CD4-positive, alpha-beta T cell treated with Interleukin-2 at 100 ng/mL for 4 hours (primary cell): Measurements from ENCODE around the gene CHGA.

ENCODE experiments used
- DNase-seq: peaks from one replicate; pipeline ENCODE4 v3.0.0-alpha.2; 2020; ENCODE audit warnings: low spot score

CHGA gene

GRCh38 chr14:92961567-92961855, 38.6 kb downstream of the CHGA start:
- DNase-seq = no peak

DNA sequence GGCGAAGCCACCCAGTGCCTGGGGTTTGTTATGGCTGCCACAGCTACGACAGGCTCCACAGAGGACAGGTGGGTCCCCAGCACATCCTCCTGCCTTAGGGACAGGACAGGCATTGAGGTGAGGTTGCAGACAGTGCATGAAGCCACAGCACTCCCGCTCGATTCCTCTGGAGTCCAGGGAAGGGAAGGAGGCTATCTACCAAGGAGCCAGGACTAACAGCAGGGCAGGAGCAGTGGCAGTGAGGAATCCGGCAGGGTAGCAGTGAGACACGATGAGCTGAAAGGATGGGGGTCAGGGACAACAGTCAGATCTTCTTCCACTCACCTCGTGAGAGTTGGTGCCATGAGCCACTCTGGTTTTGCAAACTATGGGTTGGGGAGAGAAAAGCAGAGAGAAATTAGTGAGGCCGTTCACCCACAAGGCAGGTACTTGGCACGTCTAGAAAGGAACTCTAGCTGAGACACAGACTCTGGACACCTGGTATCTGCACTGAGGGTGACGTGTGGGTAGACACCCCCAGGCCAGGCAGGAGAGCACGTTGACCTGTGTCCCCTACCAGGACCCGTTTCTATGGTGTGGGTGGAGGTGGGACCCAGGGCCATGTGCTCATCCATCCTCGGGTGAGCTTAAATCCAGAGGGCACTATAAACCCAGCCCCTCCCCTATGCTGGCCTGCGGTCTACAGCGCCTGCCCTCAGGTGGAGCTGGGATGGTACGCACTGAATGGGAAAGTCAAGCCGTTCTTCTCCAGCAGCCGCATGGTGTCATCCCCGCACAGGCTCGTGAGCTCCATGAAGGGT, 39.3 kb downstream of the CHGA start:
- no peak for DNase-seq

DNA sequence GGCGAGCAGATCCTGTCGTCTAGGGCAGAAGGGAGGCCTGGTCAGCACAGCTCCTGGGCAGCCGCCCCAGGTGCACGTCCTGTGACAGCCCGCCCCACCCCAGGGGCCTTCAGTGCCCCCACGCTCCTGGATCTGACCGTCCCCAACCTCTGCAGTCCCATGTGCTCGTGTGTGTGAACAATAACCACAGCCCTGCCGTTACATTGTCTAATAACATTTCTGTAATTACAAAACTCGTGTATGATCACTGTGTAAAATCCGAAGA, 39.8 kb downstream of the CHGA start:
- DNase-seq = no peak

- DNase-seq = no peak
Observed at GRCh38 chr14:92963301-92964123, 40.6 kb downstream of the CHGA start.

DNA sequence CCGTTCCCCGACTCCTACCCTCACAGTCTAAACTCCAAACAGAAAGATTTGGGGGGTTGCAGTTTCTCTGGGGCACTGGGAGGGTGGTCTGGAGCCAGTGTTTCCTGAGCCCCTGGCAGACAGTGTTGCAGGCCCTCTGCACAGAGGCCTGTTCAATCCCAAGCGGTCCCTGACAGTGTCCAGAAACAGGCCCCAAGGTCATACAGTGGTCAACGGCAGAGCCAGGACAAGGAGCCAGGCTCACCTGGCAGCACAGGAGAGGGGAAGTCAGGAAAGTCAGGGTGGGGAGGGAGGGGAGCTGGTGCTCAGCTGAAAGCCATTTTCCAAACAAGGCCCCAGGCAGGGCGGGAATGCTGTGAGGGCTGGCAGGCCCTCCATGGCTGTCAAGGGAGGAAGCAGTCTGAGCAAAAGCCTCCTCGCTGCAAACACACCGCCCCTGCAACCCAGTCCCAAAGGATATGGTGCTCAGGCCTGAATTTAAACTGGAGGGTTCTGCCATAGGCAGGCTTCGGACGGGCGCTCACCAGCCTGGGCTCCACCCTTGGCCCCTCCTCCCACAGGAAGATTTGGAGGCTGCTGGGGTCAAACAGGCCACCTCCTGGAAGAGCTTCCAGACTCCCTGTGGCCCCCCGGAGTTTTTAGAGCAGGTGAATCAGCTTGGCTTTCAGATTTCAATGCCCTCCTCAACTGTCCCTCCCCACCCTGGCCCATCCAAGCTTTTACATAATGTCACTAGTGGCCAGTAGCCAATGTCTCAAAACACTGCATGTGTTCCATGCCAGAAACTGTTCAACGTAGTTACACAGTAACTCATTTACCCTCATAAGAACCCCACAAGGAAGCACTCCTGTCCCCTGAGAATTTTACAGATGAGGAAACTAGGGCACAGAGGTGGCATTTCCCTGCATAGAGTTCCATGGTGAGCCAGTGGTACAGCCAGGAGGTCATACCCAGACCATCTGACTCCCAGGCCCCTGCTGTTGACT, 41.5 kb downstream of the CHGA start:
- no peak for DNase-seq

GRCh38 chr14:92965281-92965680, 42.3 kb downstream of the CHGA start:
- no peak for DNase-seq

DNA sequence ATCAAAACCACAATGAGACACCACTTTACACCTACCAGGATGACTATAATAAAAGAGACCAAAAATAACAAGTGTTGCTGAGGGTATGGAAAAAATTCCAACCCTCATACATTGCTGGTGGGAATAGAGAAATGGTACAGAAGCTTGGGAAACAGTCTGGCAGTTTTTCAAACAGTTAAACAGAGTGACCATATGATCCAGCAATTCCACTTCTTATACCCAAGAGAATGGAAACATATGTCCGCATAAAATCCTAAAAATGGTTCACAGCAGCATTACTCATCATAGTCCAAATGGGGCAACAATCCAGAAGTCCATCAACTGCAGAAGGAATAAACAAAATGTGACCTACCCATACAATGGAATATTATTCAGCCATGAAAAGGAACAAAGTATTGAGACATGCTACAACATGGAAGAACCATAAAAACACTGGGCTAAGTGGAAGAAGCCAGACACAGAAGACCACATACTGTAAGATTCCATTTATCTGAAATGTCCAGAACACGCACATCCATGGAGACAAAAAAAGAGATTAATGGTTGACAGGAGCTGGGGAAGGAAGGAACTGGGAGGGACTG, 44.5 kb downstream of the CHGA start:
- DNase-seq = no peak

DNA sequence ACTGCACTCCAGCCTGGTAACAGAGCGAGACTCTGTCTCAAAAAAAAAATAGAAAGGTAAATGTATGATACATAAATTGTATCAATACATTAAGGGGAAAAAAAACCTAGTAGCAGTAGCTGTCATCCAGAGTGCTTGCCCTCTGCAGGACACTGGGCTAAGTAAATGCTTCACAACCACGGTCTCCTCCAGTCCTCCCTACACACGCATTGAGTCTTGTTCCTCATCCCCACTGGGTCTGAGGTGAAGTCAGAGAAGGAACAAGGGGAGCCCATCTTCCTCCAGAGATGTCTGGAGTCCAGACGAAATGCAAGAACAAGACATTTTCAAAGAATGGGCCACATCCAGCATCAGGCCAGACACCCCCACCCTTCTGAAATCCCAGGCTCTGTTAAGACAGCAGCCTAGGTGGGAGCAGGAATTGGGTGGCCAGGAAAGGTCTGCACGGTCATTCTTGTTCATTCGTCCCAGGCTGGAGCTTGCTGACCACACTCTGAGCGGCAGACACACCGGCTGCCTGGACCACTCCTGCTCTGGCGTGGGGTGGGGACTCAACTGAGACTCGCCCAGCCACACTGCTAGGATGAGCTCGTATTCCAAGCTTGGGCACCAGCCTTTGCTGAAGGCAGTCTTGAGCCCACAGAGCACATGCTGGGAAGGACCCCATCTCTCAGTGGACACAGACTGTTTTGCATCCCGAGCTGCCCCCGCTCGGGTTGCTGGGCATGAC, 45.5 kb downstream of the CHGA start:
- no peak for DNase-seq

DNA sequence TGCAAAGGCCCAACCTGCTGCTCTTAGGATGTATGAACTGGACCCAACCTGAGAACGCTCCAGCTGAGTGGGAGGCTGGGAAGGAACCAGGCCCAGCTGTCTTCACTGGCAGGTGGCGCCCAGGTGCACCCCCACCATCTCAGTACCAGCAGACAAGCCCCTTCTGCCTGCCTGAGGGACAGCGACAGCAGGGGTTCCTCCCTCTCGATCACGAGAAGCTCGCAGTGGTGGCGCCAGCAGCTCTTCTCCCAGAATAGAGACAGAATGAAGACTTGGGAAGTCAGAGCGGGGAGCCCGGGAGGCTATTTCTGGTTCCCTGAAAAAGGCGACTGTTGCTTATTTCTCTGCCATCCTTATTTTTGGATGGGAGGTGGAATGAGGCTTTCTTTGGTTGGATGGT, 46.5 kb downstream of the CHGA start:
- no peak for DNase-seq

DNA sequence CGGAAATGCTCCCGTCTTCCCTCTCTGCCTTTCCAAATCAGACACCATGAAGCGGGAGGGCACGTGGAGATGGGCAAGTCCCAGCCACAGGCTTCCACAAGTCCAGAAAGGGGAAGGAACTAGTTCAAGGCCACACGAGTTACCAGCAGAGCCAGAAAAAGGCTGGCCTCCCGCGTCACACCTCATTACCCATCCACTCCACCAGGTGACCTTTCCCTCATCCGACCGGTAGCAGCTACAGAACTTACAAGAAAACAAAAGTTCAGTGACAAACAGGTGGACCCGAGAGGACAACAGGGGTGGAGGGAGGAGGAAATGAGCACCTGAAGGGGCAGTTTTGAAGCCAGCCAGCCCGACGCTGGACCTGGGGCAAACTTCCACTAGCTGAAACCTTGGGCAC, 46.9 kb downstream of the CHGA start:
- no peak for DNase-seq

GRCh38 chr14:92970271-92970670, 47.3 kb downstream of the CHGA start:
- no peak for DNase-seq

DNA sequence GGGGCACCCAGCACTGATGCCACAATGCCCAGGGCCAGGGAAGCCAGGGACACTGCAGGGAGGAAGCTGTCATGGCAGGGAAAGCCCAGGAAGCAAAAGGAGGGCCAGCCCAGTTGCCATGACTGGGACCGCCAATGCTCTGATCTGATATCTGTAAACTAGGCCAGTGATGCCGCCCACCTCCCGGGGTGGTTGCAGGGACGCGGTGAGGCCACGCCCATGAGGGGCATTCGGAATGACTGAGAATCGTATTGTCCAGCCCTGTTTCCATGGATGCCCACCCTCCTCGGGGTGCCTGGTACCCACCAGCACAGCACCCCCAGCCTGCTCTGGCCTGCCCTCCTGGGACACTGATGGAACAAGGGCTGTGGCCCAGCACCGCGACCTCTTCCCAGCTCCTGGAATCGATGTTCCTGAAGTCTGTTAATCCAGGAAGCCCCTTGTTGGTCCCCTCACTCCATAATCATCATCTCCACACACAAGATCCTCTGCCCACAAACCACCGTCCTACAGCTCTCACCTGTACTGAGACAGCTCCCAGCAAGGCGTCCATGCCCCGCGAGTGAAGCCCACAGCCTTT, 48.7 kb downstream of the CHGA start:
- DNase-seq = no peak

DNA sequence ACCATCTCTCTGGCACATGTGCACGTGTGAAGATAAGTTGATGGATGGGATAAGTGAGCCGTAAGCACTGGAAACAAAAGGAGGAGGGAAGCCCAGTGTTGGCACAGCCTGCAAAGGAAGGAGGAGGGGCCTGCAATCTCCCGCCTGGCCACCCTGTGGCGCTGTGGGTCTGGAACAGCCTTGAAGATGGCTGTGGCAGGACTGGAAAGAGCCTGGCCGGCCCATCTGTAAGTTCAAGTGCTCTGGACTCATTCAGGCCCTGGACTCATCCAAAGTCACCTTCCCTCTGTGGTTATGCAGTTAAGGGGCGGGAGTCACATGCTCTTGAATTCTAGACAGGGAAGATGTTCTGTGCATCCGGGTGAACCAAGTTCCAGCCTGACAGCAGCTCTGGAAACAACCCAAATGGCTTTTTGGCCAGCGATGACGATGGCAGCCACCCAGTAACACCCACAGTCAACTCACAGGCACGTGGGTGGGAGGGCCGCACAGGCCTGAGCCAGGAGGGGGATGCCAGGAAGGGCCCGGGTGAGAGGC, 50.4 kb downstream of the CHGA start:
- DNase-seq = no peak

- no peak for DNase-seq
Observed at GRCh38 chr14:92973798-92974372, 50.9 kb downstream of the CHGA start.

DNA sequence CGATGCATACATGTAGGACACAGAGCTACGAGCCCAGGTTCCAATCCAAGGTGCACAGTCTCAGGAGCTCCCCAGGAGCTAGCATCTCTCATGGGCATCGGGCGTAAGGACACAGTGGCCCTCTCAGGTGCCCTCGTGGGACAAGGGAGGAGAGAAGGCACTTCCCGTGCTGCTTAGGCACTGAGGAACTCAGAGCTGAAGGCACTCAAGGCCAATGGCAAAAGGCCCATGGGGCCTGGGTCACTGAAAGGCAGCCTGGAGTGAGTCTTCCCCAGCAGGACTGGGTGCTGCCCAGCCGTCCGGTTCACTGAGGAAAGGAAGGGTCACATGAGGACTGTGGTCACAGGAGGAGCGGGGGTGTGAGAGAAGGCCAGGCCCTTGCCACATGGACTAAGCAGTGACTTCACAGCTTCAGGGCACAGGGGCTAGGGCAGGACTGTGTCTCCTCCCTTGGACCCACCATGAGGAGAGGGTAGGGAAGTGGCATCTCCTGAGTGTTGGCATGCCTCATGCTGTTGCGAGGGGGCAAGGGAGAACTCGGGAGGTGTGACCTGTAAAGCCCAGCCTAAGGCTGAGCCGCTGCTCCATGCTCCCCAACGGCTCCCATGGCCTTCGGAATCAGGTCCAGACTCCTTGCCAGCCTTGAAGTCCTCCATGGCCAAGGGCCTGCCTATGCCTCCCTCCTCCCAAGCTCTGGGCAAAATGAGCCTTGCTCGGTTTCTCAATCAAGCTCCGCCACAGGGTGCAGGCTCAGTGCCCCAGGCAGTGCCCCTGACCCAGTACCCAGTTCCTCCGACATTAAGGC, 51.8 kb downstream of the CHGA start:
- no peak for DNase-seq

- no peak for DNase-seq
Observed at GRCh38 chr14:92976268-92976667, 53.3 kb downstream of the CHGA start.

DNA sequence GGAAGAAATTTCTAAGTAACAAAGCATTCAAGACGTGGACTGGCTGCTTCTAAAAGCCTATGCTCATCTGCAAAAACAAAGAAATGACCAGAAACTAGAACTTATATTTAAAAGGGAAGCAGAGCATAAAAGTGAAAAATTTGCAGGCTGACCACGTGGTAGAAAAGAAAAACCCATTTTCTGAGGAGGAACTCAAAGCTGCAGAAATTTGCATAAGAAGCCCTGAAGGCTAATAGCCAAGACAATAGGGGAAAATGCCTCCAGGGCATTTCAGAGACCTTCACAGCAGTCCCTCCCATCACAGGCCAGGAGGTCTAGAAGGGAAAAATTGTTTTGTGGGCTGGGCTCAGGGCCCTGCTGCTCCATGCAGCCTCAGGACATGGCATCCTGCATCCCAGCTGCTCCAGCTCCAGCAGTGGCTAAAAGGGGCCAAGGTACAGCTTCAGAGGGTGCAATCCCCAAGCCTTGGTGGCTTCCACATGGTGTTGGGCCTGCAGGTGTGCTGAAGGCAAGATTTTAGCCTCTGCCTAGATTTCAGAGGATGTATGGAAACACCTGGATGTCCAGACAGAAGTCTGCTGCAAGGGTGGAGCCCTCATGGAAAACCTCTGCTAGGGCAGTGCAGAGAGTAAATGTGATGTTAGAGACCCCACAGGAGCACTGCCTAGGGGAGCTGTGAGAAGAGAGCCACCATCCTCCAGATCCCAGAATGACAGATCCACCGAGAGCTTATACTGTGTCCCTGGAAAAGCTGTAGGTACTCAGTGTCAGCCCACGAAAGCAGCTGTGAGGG, 55.5 kb downstream of the CHGA start:
- no peak for DNase-seq

DNA sequence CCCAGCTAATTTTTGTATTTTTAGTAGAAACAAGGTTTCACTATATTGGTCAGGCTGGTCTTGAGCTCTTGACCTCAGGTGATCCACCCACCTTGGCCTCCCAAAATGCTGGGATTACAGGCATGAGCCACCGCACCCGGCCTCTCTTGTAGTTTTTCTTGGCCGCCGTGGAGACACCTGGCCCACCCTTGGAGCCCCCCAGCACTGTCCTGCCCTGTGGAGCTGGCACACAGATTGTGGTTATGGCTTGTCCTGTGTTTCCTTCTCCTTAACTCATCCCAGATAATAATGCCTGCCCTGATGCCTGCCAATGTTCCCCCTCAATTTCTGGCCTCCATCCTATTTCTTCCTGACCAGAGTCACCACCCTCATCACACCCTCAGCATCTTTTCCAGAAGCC, 57.9 kb downstream of the CHGA start:
- no peak for DNase-seq

DNA sequence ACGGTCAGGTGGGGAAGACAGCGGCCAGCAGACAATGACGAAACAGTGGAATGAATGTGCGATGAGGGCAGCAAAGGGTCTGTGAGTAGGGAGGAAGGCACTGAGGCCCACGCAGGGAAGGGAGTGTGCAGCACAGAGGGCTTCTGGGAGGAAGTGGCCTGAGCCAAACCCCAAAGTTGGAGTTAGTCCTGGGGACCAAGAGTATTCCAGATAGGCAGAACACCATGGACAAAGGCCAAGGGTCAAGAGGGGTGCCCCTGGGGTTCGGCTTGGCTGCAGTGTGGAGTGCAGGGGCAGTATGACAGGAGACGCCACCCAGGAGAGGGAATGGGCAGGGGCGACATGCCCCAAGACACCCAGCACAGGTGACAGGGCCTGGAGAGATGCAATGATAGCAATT, 58.8 kb downstream of the CHGA start:
- no peak for DNase-seq
